HG02571 (cell line): Measurements from ENCODE around the gene SLC4A3.
A peak's percentile ranks its signal among the peaks of the same experiment; 100 is the strongest.

ENCODE experiments used
- ATAC-seq: cut with Tn5 transposase; IDR thresholded peaks from one replicate; pipeline ENCODE4 v1.9.1; 2021; ENCODE audit warnings: mild to moderate bottlenecking, moderate library complexity; ENCODE audit not compliant: unreplicated experiment

SLC4A3 gene, protein sequence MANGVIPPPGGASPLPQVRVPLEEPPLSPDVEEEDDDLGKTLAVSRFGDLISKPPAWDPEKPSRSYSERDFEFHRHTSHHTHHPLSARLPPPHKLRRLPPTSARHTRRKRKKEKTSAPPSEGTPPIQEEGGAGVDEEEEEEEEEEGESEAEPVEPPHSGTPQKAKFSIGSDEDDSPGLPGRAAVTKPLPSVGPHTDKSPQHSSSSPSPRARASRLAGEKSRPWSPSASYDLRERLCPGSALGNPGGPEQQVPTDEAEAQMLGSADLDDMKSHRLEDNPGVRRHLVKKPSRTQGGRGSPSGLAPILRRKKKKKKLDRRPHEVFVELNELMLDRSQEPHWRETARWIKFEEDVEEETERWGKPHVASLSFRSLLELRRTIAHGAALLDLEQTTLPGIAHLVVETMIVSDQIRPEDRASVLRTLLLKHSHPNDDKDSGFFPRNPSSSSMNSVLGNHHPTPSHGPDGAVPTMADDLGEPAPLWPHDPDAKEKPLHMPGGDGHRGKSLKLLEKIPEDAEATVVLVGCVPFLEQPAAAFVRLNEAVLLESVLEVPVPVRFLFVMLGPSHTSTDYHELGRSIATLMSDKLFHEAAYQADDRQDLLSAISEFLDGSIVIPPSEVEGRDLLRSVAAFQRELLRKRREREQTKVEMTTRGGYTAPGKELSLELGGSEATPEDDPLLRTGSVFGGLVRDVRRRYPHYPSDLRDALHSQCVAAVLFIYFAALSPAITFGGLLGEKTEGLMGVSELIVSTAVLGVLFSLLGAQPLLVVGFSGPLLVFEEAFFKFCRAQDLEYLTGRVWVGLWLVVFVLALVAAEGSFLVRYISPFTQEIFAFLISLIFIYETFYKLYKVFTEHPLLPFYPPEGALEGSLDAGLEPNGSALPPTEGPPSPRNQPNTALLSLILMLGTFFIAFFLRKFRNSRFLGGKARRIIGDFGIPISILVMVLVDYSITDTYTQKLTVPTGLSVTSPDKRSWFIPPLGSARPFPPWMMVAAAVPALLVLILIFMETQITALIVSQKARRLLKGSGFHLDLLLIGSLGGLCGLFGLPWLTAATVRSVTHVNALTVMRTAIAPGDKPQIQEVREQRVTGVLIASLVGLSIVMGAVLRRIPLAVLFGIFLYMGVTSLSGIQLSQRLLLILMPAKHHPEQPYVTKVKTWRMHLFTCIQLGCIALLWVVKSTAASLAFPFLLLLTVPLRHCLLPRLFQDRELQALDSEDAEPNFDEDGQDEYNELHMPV

DNA sequence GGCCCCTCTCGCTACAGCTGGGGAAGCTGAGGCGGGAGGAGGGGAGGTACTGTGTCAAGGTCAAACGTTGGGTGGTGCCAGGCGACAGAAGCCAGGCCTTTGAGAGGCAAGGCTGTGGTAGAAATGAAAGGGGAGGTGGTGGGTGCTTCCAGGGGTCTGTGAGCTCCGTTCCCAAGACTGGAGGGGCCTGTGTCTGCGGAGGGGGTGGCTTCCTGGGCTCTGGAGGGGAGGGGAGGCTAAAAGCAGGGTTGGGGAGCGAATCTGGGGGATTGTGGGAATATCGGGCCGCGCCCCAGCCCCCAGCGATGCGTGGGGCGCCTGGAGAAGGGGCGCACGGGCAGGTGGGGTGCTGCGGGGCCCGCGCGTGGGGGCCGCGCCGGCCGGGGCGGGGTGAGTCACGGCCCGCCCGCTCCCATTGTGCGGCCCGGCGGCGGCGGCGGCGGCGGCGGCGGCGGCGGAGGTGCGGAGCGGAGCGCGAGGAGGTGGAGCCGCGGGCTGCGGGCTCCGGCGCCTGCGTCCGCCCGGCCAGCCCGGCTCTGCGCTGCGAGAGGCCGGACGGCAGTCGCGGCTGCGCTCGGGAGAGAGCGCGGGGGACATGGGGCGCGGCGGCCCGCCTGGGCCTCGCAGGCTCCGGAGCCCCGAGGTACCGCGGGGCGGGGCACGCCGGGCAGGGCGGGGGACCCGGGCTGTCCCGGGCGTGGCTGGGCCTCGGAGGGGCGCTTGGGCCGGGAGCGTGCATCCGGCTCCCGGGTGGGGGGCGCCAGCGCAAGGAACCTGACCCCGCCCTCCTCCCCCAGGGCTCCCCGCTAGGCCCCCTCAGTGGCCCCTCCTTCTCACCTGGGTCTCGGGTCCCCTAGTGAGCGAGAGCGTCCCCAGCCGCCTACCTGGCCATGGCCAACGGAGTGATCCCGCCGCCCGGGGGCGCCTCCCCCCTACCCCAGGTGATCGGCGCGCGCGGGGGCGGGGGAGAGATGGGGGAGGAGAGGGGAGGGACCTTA, at the start of gene SLC4A3:
Gene SLC4A3, plus strand, starts transcription at position 528 of the 998 bp plus-strand sequence. Its CDS starts 363 bp downstream, at position 891.
- no peak for ATAC-seq

DNA sequence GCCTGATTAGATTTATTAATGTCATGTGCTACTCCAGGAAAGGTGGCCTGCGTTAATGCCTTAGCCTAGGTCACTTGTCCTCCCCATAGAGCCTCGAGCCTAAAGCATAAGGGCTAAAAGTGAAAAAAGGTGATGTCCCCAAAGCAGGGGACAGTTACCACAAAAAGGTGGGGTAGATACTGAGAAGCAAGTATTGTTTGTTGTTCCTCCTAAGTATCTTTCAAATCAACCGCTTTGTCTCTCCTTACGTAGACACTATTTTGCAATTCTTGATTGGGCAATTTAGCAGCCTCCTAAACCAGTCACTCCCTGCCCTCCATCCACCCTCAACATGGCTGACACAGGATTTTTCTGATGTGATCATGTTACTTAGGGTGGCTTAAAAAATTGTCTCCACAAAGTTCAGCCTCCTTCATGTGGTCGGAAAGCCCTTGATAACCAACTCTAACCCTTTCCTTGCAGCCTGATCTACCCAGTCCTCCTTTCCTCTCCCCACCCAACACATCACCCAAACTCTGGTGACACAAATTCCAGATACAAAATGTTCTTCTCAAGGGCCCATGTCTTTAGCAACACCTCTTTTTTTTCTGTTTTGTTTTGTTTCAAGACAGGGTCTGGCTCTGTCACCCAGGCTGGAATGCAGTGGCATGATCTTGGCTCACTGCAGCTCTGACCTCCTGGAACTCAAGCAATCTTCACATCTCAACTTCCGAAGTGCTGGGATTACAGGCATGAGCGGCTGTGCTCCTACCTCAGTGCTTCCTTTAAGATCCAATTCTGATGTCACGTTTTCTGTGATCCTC, 48.4 kb upstream of the SLC4A3 start:
- ATAC-seq, result no peak

DNA sequence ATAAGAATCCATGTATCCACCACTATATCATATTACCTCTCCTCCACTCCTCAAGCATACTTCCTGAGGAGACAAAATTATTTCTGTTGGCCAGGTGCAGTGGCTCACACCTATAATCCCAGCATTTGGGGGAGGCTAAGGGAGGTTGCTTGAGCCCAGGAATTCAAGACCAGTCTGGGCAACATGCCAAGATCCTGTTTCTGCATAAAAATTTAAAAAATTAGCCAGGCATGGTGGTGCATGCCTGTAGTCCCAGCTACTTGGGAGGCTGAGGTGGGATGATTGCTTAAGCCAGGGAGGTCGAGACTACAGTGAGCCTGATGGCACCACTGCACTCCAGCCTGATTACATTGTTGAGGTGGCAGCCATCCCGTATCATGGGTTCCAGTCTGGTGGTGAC, 46.1 kb upstream of the SLC4A3 start:
- ATAC-seq, result no peak

GRCh38 chr2:219591091-219591490, 36.3 kb upstream of the SLC4A3 start:
- ATAC-seq, result no peak

DNA sequence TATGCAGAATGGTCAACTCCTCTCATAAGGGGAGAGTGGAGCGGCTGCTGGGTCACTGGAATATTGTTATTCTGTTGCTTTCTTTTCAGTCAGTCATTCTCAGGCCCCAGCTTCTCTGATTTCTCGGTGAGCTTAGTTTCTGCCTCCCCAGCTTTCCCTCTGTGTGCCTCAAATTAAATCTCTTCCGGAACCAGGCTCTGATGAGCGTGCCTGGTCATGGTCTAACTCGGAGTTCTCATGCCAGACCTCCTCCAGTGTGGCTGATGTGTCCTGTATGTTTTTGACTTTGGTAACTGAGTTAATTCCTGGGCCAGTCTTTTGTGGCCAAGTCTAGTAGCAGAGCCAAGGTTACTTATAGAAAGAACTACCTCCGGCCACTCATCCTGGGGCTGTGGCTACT, 34.7 kb upstream of the SLC4A3 start:
- ATAC-seq, result no peak

- ATAC-seq, result no peak
Measured at GRCh38 chr2:219593154-219593553, 34.3 kb upstream of the SLC4A3 start.

DNA sequence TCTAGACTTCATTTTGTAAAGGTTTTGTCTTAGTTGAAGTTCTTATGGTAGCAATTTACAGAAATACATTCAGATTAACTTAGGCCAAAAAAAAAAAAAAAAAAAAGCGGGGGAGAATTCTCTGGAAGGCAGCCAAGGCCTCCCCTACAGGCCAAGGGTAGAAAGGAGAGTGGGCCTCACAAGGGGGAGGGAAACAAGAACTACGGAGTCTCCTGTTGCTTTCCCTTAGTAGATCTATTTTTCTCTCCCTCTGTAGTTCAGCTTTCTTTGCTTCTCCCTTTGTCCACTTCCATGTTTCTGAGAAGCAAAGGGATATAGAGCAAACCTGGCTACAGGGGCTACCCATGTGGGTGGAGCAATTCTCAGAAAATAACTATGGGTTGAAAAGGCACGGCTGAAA, 32.2 kb upstream of the SLC4A3 start:
- no peak for ATAC-seq

DNA sequence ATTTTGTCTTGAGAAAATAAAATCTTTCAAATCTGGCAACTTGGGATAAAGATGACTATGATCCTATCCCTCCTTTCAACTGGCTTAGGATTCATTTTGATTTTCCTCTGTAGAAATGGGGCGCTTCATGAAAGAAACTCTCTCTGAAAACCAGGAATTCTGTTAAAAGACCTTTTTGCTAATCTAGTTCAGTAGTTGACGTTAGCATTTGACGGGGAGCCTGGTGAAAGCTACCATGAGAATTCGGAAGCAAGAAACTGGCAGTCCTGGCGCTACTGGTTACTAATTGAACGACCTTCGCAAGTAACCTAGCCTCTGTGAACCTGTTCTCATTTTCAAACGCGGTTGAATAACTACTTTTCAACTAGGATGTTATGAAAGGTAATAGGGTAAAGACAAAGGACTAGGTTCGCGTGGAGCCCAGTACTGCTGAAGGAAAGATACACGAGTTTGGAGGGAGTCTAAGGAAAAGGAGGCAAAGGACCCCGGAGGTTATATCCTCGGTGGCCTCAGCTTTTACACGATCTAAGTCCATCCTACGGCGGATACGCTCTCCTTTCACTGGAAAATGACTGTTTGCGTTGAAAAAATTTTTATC, 30.4 kb upstream of the SLC4A3 start:
- peak; percentile 0 for ATAC-seq

- peak; percentile 93 for ATAC-seq
Measured at GRCh38 chr2:219597552-219598307, 29.7 kb upstream of the SLC4A3 start, which contains the start of gene STK11IP. TSS of gene STK11IP (plus strand) at chr2:219597857. CDS start at chr2:219598120, 263 bp downstream.

- ATAC-seq, result no peak
Measured at GRCh38 chr2:219598308-219599078, 28.9 kb upstream of the SLC4A3 start.

GRCh38 chr2:219603771-219604170, 23.7 kb upstream of the SLC4A3 start:
- ATAC-seq, result no peak

- ATAC-seq, result no peak
Measured at GRCh38 chr2:219605607-219605954, 21.8 kb upstream of the SLC4A3 start.

GRCh38 chr2:219607931-219608330, 19.5 kb upstream of the SLC4A3 start:
- no peak for ATAC-seq

- no peak for ATAC-seq
Measured at GRCh38 chr2:219608399-219608964, 18.9 kb upstream of the SLC4A3 start.

DNA sequence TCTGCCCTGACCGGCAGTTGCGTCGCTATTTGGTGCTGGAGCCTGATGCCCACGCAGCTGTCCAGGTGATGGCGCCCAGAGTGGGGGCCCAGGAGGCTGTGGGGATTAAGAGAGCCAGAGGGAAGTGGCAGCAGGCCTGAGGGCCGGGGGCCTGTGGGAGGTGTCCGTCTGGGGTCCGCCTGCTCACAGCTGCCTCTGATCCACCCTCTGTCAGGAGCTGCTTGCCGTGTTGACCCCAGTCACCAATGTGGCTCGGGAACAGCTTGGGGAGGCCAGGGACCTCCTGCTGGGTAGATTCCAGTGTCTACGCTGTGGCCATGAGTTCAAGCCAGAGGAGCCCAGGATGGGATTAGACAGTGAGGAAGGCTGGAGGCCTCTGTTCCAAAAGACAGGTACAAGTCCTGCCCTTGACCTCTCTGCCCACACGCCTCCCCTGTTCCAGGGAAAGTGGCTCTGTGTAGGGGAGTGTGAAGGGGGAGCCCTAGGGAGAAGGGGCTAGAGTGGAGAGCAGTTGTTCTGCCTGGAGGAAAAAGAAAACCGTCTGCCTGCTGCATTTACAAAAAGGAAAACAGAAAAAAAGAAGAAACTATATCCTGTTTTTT, 18.2 kb upstream of the SLC4A3 start:
- no peak for ATAC-seq

DNA sequence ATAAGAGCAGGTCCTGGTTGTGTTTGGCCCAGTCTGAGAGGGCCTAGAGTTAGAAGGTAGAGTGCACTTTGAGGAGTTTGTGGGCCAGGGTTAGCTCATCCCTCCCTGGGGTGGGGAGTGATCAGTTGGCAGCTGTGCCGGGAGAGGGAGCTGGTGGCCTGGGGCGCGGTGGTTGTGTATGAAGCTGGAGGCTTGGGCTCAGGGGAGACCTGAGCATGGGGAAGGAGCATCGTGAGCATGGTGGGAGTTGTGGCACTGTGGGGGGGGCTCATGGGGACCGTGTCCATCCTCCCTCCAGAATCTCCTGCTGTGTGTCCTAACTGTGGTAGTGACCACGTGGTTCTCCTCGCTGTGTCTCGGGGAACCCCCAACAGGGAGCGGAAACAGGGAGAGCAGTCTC, 16.1 kb upstream of the SLC4A3 start:
- ATAC-seq, result no peak
